ENCODE measurements around the gene AP1AR. TPM values are rescaled to one million over a fixed set of nuclear protein-coding genes. Genes with fewer than 3 reads are reported as not detected.
A peak's percentile ranks its signal among the peaks of the same experiment; 100 is the strongest.

Gene AP1AR
- total RNA-seq, 4 donors from 2014 or later: 11.7 to 28.7 (median 14.4) TPM

GRCh38 chr4:112234952-112235609 lies 3.5 kb downstream of the AP1AR start:
- no peaks in the 10 kb centered on the region for H3K9me3 ChIP-seq
- no peak for DNase-seq (ENCODE audit: extremely low spot score)
- no peaks in the 10 kb centered on the region for H3K27me3 ChIP-seq
- no peak overlapping the region for H3K27ac ChIP-seq (replicated peaks in 1 of 4)
- peaks cover 6 to 30% (median 23%) of the 10 kb centered on the region in 4 donors for H3K4me1 ChIP-seq
- 46% methylated on average over 3 of the region's 3 CpGs for WGBS
- no peak for TF ChIP-seq POLR2AphosphoS5 (IDR thresholded peaks at IDR 0.05)
- peak; percentile 74 to 80 (median 75) for TF ChIP-seq CTCF (IDR thresholded peaks at IDR 0.05)
- no peak overlapping the region for H3K4me3 ChIP-seq
- H3K36me3 ChIP-seq: no peaks in the 10 kb centered on the region
- intact Hi-C loops (cut with DNase I): loop anchor here (1.0 to 2.0 kb wide), 2 partner anchors 90 to 136 kb away; partner anchors contain the start of gene FAM241A

- no peaks in the 10 kb centered on the region for H3K27me3 ChIP-seq
- H3K4me1 ChIP-seq: peaks cover 0 to 23% (median 16%) of the 10 kb centered on the region in 4 donors
- no peak for TF ChIP-seq EP300 (IDR thresholded peaks at IDR 0.05)
- TF ChIP-seq POLR2AphosphoS5 (IDR thresholded peaks at IDR 0.05): no peak
- TF ChIP-seq CTCF (IDR thresholded peaks at IDR 0.05): no peak
- no peak for TF ChIP-seq POLR2A (IDR thresholded peaks at IDR 0.05; ENCODE audit: low read depth)
- WGBS: 84% methylated on average over 2 of the region's 2 CpGs
- intact Hi-C loops (cut with DNase I): no loop called here
- H3K4me3 ChIP-seq: no peak overlapping the region
- H3K36me3 ChIP-seq: no peaks in the 10 kb centered on the region
- no peaks in the 10 kb centered on the region for H3K9me3 ChIP-seq
- no peak for DNase-seq (ENCODE audit: extremely low spot score)
- H3K27ac ChIP-seq (replicated peaks in 1 of 4): no peak overlapping the region
These were observed 4.5 kb downstream of the AP1AR start for GRCh38 chr4:112236040-112236439.

- WGBS: 95% methylated on average over 2 of the region's 2 CpGs
- intact Hi-C loops (cut with DNase I): no loop called here
These were observed 7.2 kb downstream of the AP1AR start for GRCh38 chr4:112238833-112239232.

GRCh38 chr4:112245383-112245782 lies 13.8 kb downstream of the AP1AR start:
- TF ChIP-seq POLR2AphosphoS5 (IDR thresholded peaks at IDR 0.05): no peak
- no peak for TF ChIP-seq POLR2A (IDR thresholded peaks at IDR 0.05; ENCODE audit: low read depth)
- TF ChIP-seq EP300 (IDR thresholded peaks at IDR 0.05): no peak
- no peak for TF ChIP-seq CTCF (IDR thresholded peaks at IDR 0.05)
- no peak overlapping the region for H3K27ac ChIP-seq (replicated peaks in 1 of 4)
- H3K27me3 ChIP-seq: no peaks in the 10 kb centered on the region
- 91% methylated on average over 2 of the region's 2 CpGs for WGBS
- no peak overlapping the region for H3K4me3 ChIP-seq
- intact Hi-C loops (cut with DNase I): no loop called here
- no peak for DNase-seq (ENCODE audit: extremely low spot score)
- peaks cover 0 to 5% (median 2%) of the 10 kb centered on the region in 4 donors for H3K4me1 ChIP-seq
- H3K9me3 ChIP-seq: no peaks in the 10 kb centered on the region
- no peaks in the 10 kb centered on the region for H3K36me3 ChIP-seq

More at GRCh38 chr4:112238833-112239232, 7.2 kb downstream of the AP1AR start:
- no peak for DNase-seq (ENCODE audit: extremely low spot score)
- H3K4me3 ChIP-seq: no peak overlapping the region
- H3K36me3 ChIP-seq: no peaks in the 10 kb centered on the region
- no peaks in the 10 kb centered on the region for H3K9me3 ChIP-seq
- H3K27me3 ChIP-seq: no peaks in the 10 kb centered on the region
- H3K27ac ChIP-seq (replicated peaks in 1 of 4): no peak overlapping the region
- peaks cover 0 to 8% (median 2%) of the 10 kb centered on the region in 4 donors for H3K4me1 ChIP-seq
- TF ChIP-seq POLR2AphosphoS5 (IDR thresholded peaks at IDR 0.05) (no peak), EP300 (IDR thresholded peaks at IDR 0.05) (no peak), CTCF (IDR thresholded peaks at IDR 0.05) (no peak)

- Histone ChIP-seq H3K4me1 (peaks cover 10 to 19% (median 13%) of the 10 kb centered on the region in 4 donors), H3K27me3 (no peaks in the 10 kb centered on the region), H3K27ac (replicated peaks in 1 of 4) (no peak overlapping the region), H3K9me3 (no peaks in the 10 kb centered on the region), H3K36me3 (no peaks in the 10 kb centered on the region), H3K4me3 (no peak overlapping the region)
- WGBS: 71% methylated on average over 3 of the region's 3 CpGs
- TF ChIP-seq CTCF (IDR thresholded peaks at IDR 0.05): no peak
- TF ChIP-seq EP300 (IDR thresholded peaks at IDR 0.05): no peak
- TF ChIP-seq POLR2A (IDR thresholded peaks at IDR 0.05; ENCODE audit: low read depth): no peak
- TF ChIP-seq POLR2AphosphoS5 (IDR thresholded peaks at IDR 0.05): no peak
- intact Hi-C loops (cut with DNase I): no loop called here
- DNase-seq (ENCODE audit: extremely low spot score): no peak
These were observed 15.4 kb downstream of the AP1AR start for GRCh38 chr4:112247021-112247420.

Measured in esophagus muscularis mucosa (tissue), 4 donors.